Prostate gland (tissue), 2 donors: ENCODE results near the gene PUS10.

ENCODE experiments used
- POLR2A ChIP-seq: fragments of 450-650 bp; IDR thresholded peaks from one replicate; pipeline ENCODE4 v1.6.1; 2016; ENCODE audit warnings: antibody characterized with exemption, mild to moderate bottlenecking
- POLR2AphosphoS5 ChIP-seq: sonication (generic); formaldehyde crosslinking; IDR thresholded peaks from one replicate; pipeline ENCODE4 v1.6.1; 2017; ENCODE audit warnings: antibody characterized with exemption
- TF ChIP-seq, protein P1 (sequence below), 4 experiments: fragments of 200-600 bp in 2 of 4; fragments of 450-650 bp in 2 of 4; sonication (generic) in 2 of 4; IDR thresholded peaks; 1 replicate in 3 of 4; 2 replicates in 1 of 4; pipeline ENCODE4 v1.5.1; 2016 to 2019; ENCODE audit warnings: antibody characterized with exemption in 4 of 4, mild to moderate bottlenecking in 2 of 4, moderate library complexity in 2 of 4

DNA sequence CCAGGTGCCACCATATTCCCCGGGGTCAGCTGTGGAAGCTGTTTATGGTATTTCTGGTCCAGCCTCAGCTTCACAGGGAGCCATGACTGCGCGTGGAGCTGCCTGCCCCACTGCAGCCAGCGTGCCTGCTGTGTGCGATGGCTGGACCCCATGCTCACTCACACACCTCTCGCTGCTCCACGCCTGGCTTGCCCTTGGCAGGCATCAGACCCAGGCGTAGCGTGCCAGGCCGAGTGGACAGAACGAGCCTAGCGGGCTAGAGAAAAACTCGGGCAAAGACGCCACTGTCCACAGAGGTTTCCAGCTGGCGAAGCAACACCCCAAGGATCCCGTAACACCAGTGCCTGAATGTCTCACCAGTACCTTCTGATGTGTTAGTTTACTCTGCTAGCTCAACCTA, 43.4 kb downstream of the PUS10 start:
- TF ChIP-seq, protein P1, sequence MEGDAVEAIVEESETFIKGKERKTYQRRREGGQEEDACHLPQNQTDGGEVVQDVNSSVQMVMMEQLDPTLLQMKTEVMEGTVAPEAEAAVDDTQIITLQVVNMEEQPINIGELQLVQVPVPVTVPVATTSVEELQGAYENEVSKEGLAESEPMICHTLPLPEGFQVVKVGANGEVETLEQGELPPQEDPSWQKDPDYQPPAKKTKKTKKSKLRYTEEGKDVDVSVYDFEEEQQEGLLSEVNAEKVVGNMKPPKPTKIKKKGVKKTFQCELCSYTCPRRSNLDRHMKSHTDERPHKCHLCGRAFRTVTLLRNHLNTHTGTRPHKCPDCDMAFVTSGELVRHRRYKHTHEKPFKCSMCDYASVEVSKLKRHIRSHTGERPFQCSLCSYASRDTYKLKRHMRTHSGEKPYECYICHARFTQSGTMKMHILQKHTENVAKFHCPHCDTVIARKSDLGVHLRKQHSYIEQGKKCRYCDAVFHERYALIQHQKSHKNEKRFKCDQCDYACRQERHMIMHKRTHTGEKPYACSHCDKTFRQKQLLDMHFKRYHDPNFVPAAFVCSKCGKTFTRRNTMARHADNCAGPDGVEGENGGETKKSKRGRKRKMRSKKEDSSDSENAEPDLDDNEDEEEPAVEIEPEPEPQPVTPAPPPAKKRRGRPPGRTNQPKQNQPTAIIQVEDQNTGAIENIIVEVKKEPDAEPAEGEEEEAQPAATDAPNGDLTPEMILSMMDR (IDR thresholded peaks at IDR 0.05): no peak
- TF ChIP-seq POLR2A: no peak
- TF ChIP-seq POLR2AphosphoS5: no peak
